OCI-LY3 (cell line): ENCODE data around the gene C21orf58.

Experiments
- CTCF ChIP-seq: fragments of 200-600, 300-600 bp; sonication (generic); IDR thresholded peaks from 2 replicates; pipeline ENCODE4 v1.5.1; 2014; ENCODE audit warnings: antibody characterized with exemption, low read length, low read depth
- EZH2phosphoT487 ChIP-seq: fragments of 200-600 bp; shearing (Covaris generic); IDR thresholded peaks from 2 replicates; pipeline ENCODE4 v1.6.1; 2018; ENCODE audit warnings: antibody characterized with exemption, mixed run types, low read depth

GRCh38 chr21:46287541-46287940 is 36.1 kb downstream of the C21orf58 start:
- TF ChIP-seq CTCF: no peak
- no peak for TF ChIP-seq EZH2phosphoT487
